DND-41 (cell line): ENCODE results near the gene SRSF9.
A peak's percentile ranks its signal among the peaks of the same experiment; 100 is the strongest.
"Not testable (repeated sequence)": the region's sequence is repeated elsewhere in the genome, so short reads cannot be mapped to it uniquely, and the experiment has no call there.

Source experiments
- ATAC-seq: fragments of 200-7000 bp; cut with Tn5 transposase; 3 replicates; pipeline ENCODE4 v1.9.1; 2021; ENCODE audit warnings: low read depth; ENCODE audit not compliant: insufficient read depth
- DNase-seq: peaks from one replicate; pipeline ENCODE4 v3.0.0-alpha.2; 2020
- H2AFZ ChIP-seq: 2 replicates; pipeline ENCODE4 v1.6.0; 2012; ENCODE audit warnings: low read depth, low read length
- H3K27ac ChIP-seq: 2 replicates; pipeline ENCODE4 v1.5.1; 2012; ENCODE audit warnings: low read length, inconsistent platforms
- H3K27me3 ChIP-seq: fragments of 200-600 bp; sonication (generic); 2 replicates; pipeline ENCODE4 v1.6.0; 2012; ENCODE audit warnings: low read length, mild to moderate bottlenecking, inconsistent platforms; ENCODE audit not compliant: insufficient read depth, poor library complexity
- H3K36me3 ChIP-seq: 2 replicates; pipeline ENCODE4 v1.5.1; 2012; ENCODE audit warnings: low read length, inconsistent platforms; ENCODE audit not compliant: insufficient read depth
- H3K4me1 ChIP-seq: 2 replicates; pipeline ENCODE4 v1.5.1; 2012; ENCODE audit warnings: mild to moderate bottlenecking, low read length; ENCODE audit not compliant: insufficient read depth
- H3K4me2 ChIP-seq: 2 replicates; pipeline ENCODE4 v1.6.0; 2012; ENCODE audit warnings: mild to moderate bottlenecking, moderate library complexity, low read length, inconsistent platforms; ENCODE audit not compliant: insufficient read depth
- H3K4me3 ChIP-seq, 2 experiments: fragments of 200-600 bp in 1 of 2; shearing (Covaris generic) in 1 of 2; 2 replicates each; pipeline ENCODE4 v1.5.1; 2012 to 2016; ENCODE audit warnings: inconsistent platforms in 2 of 2, low read length in 2 of 2, mild to moderate bottlenecking in 2 of 2, low read depth in 1 of 2, moderate library complexity in 1 of 2
- H3K79me2 ChIP-seq: 2 replicates; pipeline ENCODE4 v1.6.0; 2012; ENCODE audit warnings: low read length, inconsistent platforms; ENCODE audit not compliant: insufficient read depth
- H3K9ac ChIP-seq: 2 replicates; pipeline ENCODE4 v1.6.0; 2012; ENCODE audit warnings: low read depth, mild to moderate bottlenecking, inconsistent platforms, low read length, moderate library complexity
- H3K9me3 ChIP-seq: 2 replicates; pipeline ENCODE4 v1.5.1; 2012; ENCODE audit warnings: low read length, moderate library complexity, mild to moderate bottlenecking, inconsistent platforms; ENCODE audit not compliant: insufficient read depth, severe bottlenecking
- H4K20me1 ChIP-seq: 2 replicates; pipeline ENCODE4 v1.6.0; 2012; ENCODE audit warnings: low read length; ENCODE audit not compliant: insufficient read depth
- EZH2 ChIP-seq: IDR thresholded peaks from 3 replicates; pipeline ENCODE4 v1.6.1; 2012; ENCODE audit warnings: borderline replicate concordance, low read depth, mild to moderate bottlenecking, moderate library complexity, low read length, inconsistent platforms; ENCODE audit not compliant: severe bottlenecking
- TF ChIP-seq, protein P1 (sequence below): IDR thresholded peaks from 2 replicates; pipeline ENCODE4 v1.5.1; 2012; ENCODE audit warnings: borderline replicate concordance, low read length, moderate library complexity, mild to moderate bottlenecking; ENCODE audit not compliant: poor library complexity, severe bottlenecking; ENCODE audit errors: extremely low read depth

The SRSF9 gene

DNA sequence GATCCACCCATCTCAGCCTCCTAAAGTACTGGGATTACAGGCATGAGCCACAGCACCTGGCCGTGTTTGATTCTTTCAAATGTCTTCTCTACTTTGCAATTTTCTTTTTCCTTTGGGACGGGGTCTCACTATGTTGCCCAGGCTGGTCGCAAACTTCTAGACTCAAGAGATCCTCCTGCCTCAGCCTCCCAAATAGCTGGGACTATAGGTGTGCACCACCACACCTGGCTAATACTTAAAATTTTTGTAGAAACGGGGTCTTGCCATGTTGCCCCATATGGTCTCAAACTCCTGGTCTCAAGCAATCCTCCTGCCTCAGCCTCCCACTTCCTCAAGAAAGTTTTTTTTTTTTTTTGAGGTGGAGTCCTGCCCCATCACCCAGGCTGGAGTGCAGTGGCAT lies 21.6 kb downstream of the SRSF9 start:
- H3K4me1 ChIP-seq, result peaks cover 37% of the 10 kb centered on the region
- peak overlapping the region in 1 of 2 experiments; percentile 96; a peak in 1 of 4 replicates for H3K4me3 ChIP-seq
- ATAC-seq (no peak), DNase-seq (no peak)
- H3K27me3 ChIP-seq, result no peaks in the 10 kb centered on the region
- no peak overlapping the region for H3K27ac ChIP-seq
- H2AFZ ChIP-seq, result no peak overlapping the region
- peak overlapping the region; percentile 93 for H3K4me2 ChIP-seq
- H4K20me1 ChIP-seq, result peaks cover 6% of the 10 kb centered on the region; the same call in 1 of the 2 replicates
- peaks cover 78% of the 10 kb centered on the region for H3K79me2 ChIP-seq
- peak overlapping the region; percentile 84; the same call in 1 of the 2 replicates for H3K9ac ChIP-seq
- H3K36me3 ChIP-seq, result peaks cover 58% of the 10 kb centered on the region
- H3K9me3 ChIP-seq, result no peaks in the 10 kb centered on the region
- TF ChIP-seq EZH2, result no peak
- TF ChIP-seq, protein P1, sequence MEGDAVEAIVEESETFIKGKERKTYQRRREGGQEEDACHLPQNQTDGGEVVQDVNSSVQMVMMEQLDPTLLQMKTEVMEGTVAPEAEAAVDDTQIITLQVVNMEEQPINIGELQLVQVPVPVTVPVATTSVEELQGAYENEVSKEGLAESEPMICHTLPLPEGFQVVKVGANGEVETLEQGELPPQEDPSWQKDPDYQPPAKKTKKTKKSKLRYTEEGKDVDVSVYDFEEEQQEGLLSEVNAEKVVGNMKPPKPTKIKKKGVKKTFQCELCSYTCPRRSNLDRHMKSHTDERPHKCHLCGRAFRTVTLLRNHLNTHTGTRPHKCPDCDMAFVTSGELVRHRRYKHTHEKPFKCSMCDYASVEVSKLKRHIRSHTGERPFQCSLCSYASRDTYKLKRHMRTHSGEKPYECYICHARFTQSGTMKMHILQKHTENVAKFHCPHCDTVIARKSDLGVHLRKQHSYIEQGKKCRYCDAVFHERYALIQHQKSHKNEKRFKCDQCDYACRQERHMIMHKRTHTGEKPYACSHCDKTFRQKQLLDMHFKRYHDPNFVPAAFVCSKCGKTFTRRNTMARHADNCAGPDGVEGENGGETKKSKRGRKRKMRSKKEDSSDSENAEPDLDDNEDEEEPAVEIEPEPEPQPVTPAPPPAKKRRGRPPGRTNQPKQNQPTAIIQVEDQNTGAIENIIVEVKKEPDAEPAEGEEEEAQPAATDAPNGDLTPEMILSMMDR, result no peak

DNA sequence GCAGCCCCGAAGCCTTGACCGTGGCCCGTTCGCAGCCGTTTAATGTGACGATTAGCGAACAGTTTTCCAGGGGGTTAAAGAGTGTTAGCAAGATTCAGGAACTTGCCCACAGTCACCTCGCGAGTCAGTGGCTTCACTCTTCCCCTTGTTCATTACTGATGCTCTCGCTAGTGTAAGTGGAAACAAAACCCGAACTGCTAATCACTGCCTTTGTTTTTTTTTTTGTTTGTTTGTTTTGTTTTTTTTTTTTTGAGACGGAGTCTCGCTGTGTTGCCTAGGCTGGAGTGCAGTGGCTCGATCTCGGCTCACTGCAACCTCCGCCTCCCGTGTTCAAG lies 22.7 kb downstream of the SRSF9 start:
- peak overlapping the region; percentile 92 for H2AFZ ChIP-seq
- H3K27me3 ChIP-seq, DNase-seq, H3K9me3 ChIP-seq, ATAC-seq, H4K20me1 ChIP-seq: not testable (repeated sequence)
- H3K4me2 ChIP-seq, result peak overlapping the region; percentile 93
- peak overlapping the region; percentile 73 to 96 for H3K4me3 ChIP-seq
- peak overlapping the region; percentile 84 for H3K9ac ChIP-seq
- peaks cover 60% of the 10 kb centered on the region for H3K36me3 ChIP-seq
- peak overlapping the region; percentile 73 for H3K27ac ChIP-seq
- peaks cover 37% of the 10 kb centered on the region for H3K4me1 ChIP-seq
- peaks cover 79% of the 10 kb centered on the region for H3K79me2 ChIP-seq

DNA sequence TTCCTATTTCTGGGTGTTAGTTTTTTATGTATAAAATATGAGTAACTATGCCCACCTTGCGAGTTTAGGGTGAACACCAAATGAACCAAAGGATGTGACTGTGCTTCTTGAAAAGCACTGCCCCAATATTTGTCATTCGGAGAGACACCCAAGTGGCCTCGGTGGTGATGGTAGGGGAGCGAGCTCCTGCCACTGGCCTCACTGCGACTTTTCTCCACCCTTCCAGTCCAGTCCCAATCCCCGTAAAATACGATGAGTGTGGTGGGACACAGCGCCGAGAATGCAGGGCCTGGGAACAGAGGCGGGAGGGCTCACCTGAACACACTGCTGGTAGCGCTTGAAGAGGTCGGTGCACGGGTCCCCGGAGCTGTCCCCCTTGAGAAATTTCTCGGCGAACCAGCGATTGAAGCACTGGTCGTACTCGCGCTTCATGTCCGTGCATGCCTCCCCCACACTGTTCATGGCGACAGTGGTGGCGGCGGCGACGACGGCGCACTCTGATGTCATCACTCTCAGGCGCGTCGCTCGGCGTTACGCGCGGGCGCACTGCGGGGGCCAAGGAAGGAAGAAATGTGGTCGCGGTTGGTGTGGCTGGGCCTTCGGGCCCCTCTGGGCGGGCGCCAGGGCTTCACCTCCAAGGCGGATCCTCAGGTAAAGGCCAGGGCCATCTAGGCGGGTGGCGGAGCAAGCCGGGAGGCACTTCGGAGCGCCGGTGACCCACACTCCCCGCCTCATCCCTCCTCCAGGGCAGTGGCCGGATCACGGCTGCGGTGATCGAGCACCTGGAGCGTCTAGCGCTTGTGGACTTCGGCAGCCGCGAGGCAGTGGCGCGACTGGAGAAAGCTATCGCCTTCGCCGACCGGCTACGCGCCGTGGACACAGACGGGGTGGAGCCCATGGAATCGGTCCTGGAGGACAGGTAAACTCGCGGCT lies 23.4 kb downstream of the SRSF9 start, which contains the start of the genes GATC and TRIAP1:
TSS of gene GATC (plus strand) at position 534 of the 933 bp plus-strand sequence. CDS start at position 571, 37 bp downstream.
TSS of gene TRIAP1 (minus strand) at position 474 of the 933 bp plus-strand sequence. CDS start at position 462, 12 bp downstream.
- H3K4me3 ChIP-seq, result peak within 1 kb of the TSS; percentile 73 to 96
- TF ChIP-seq, protein P1, result no peak
- TF ChIP-seq EZH2, result no peak
- peaks cover 64% of the 10 kb centered on the region for H3K36me3 ChIP-seq
- H3K4me1 ChIP-seq, result peaks cover 37% of the 10 kb centered on the region
- no peaks in the 10 kb centered on the region for H3K9me3 ChIP-seq
- H3K27me3 ChIP-seq, result no peaks in the 10 kb centered on the region
- H3K9ac ChIP-seq, result peak within 1 kb of the TSS; percentile 84
- peak within 1 kb of the TSS; percentile 92 for H2AFZ ChIP-seq
- DNase-seq (peak; percentile 86), ATAC-seq (peak; percentile 93)
- peak within 1 kb of the TSS; percentile 73 for H3K27ac ChIP-seq
- H4K20me1 ChIP-seq, result peaks cover 3% of the 10 kb centered on the region; the same call in 1 of the 2 replicates
- H3K4me2 ChIP-seq, result peak within 1 kb of the TSS; percentile 93
- peaks cover 82% of the 10 kb centered on the region for H3K79me2 ChIP-seq

DNA sequence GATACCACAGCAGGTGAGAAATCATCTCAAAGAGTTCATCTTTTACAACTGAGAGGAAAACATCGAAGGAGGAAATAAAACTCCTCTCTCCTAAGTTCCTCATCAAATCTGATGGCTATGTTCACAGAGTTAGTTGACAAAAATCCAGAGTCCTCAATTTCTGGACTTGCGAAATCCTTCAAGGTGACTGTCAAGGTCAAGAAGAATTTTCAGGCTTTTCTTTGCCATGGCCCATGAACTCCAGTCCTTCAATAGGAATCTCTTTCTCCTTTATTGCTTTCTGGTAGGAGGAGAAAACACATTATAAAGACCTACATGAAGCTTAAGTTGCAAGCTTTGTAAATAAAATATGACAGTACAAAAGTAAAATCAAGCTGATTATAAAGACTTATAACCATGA lies 24.9 kb downstream of the SRSF9 start:
- Histone ChIP-seq H3K27ac (no peak overlapping the region), H3K4me3 (peak overlapping the region in 1 of 2 experiments; percentile 96; a peak in 1 of 4 replicates), H3K36me3 (peaks cover 69% of the 10 kb centered on the region), H3K9me3 (no peaks in the 10 kb centered on the region), H3K79me2 (peaks cover 85% of the 10 kb centered on the region), H3K4me2 (peak overlapping the region; percentile 93), H3K4me1 (peaks cover 43% of the 10 kb centered on the region), H3K27me3 (no peaks in the 10 kb centered on the region), H2AFZ (no peak overlapping the region), H4K20me1 (peaks cover 8% of the 10 kb centered on the region; the same call in 1 of the 2 replicates), H3K9ac (no peak overlapping the region)
- TF ChIP-seq, protein P1, result no peak
- ATAC-seq (no peak), DNase-seq (no peak)
